DND-41 (cell line): ENCODE results near the gene FRS2.

Experiments
- ATAC-seq: fragments of 200-7000 bp; cut with Tn5 transposase; 3 replicates; pipeline ENCODE4 v1.9.1; 2021; ENCODE audit warnings: low read depth; ENCODE audit not compliant: insufficient read depth
- DNase-seq: peaks from one replicate; pipeline ENCODE4 v3.0.0-alpha.2; 2020
- H2AFZ ChIP-seq: 2 replicates; pipeline ENCODE4 v1.6.0; 2012; ENCODE audit warnings: low read depth, low read length
- H3K27ac ChIP-seq: 2 replicates; pipeline ENCODE4 v1.5.1; 2012; ENCODE audit warnings: low read length, inconsistent platforms
- H3K27me3 ChIP-seq: fragments of 200-600 bp; sonication (generic); 2 replicates; pipeline ENCODE4 v1.6.0; 2012; ENCODE audit warnings: low read length, mild to moderate bottlenecking, inconsistent platforms; ENCODE audit not compliant: insufficient read depth, poor library complexity
- H3K36me3 ChIP-seq: 2 replicates; pipeline ENCODE4 v1.5.1; 2012; ENCODE audit warnings: low read length, inconsistent platforms; ENCODE audit not compliant: insufficient read depth
- H3K4me1 ChIP-seq: 2 replicates; pipeline ENCODE4 v1.5.1; 2012; ENCODE audit warnings: mild to moderate bottlenecking, low read length; ENCODE audit not compliant: insufficient read depth
- H3K4me2 ChIP-seq: 2 replicates; pipeline ENCODE4 v1.6.0; 2012; ENCODE audit warnings: mild to moderate bottlenecking, moderate library complexity, low read length, inconsistent platforms; ENCODE audit not compliant: insufficient read depth
- H3K4me3 ChIP-seq, 2 experiments: fragments of 200-600 bp in 1 of 2; shearing (Covaris generic) in 1 of 2; 2 replicates each; pipeline ENCODE4 v1.5.1; 2012 to 2016; ENCODE audit warnings: inconsistent platforms in 2 of 2, low read length in 2 of 2, mild to moderate bottlenecking in 2 of 2, low read depth in 1 of 2, moderate library complexity in 1 of 2
- H3K79me2 ChIP-seq: 2 replicates; pipeline ENCODE4 v1.6.0; 2012; ENCODE audit warnings: low read length, inconsistent platforms; ENCODE audit not compliant: insufficient read depth
- H3K9ac ChIP-seq: 2 replicates; pipeline ENCODE4 v1.6.0; 2012; ENCODE audit warnings: low read depth, mild to moderate bottlenecking, inconsistent platforms, low read length, moderate library complexity
- H3K9me3 ChIP-seq: 2 replicates; pipeline ENCODE4 v1.5.1; 2012; ENCODE audit warnings: low read length, moderate library complexity, mild to moderate bottlenecking, inconsistent platforms; ENCODE audit not compliant: insufficient read depth, severe bottlenecking
- H4K20me1 ChIP-seq: 2 replicates; pipeline ENCODE4 v1.6.0; 2012; ENCODE audit warnings: low read length; ENCODE audit not compliant: insufficient read depth
- CTCF ChIP-seq: IDR thresholded peaks from 2 replicates; pipeline ENCODE4 v1.5.1; 2012; ENCODE audit warnings: borderline replicate concordance, low read length, moderate library complexity, mild to moderate bottlenecking; ENCODE audit not compliant: poor library complexity, severe bottlenecking; ENCODE audit errors: extremely low read depth
- EZH2 ChIP-seq: IDR thresholded peaks from 3 replicates; pipeline ENCODE4 v1.6.1; 2012; ENCODE audit warnings: borderline replicate concordance, low read depth, mild to moderate bottlenecking, moderate library complexity, low read length, inconsistent platforms; ENCODE audit not compliant: severe bottlenecking

Gene FRS2

GRCh38 chr12:69425417-69425816 is 44.8 kb upstream of the FRS2 start:
- no peaks in the 10 kb centered on the region for H3K79me2 ChIP-seq
- H4K20me1 ChIP-seq: no peaks in the 10 kb centered on the region
- no peak overlapping the region for H3K27ac ChIP-seq
- no peaks in the 10 kb centered on the region for H3K9me3 ChIP-seq
- peaks cover 10% of the 10 kb centered on the region for H3K4me1 ChIP-seq
- H3K36me3 ChIP-seq: 0 out of 2 replicates have a peak, but pooled peaks cover 6% of the 10 kb centered on the region
- no peak for TF ChIP-seq EZH2
- TF ChIP-seq CTCF: no peak
- no peak overlapping the region for H3K9ac ChIP-seq
- no peak overlapping the region for H3K4me2 ChIP-seq
- DNase-seq: peak; percentile 69
- ATAC-seq: peak; percentile 96
- H3K4me3 ChIP-seq: no peak overlapping the region
- no peak overlapping the region for H2AFZ ChIP-seq
- no peaks in the 10 kb centered on the region for H3K27me3 ChIP-seq

DNA sequence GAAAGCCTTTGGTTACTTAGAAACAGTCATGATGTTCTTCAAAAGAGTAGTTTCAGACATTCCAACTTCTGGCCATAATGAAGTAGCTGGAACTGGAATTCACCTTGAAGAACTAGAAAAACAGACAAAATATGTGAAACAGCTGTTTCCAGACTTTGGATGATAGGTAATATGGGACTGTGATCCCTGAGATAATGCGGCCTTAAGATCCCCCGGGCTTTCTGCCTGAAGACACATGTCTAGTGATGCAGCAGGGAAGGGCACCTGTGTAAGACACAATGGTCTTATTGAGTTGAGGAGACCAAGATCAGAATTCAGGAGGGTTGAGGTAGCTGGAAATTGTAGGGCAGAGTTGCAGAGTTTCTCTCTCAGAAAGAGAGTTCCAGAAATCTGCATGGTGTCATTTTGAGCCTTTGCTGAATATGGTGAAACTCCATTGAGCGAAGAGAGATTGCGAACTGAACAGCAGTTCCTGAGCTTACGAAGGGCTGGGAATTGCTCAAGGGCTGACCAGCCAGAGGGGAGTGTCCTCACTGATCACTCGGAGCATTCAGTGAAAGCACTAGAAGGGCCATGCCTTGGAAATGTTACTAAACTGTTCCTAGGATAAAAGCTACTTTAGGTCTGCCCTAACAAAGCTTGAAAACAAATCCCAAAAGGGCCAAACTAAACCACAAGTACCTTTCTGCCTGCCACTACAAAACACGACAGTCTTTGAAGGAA is 41.7 kb upstream of the FRS2 start:
- Histone ChIP-seq H3K27me3 (no peaks in the 10 kb centered on the region), H4K20me1 (no peaks in the 10 kb centered on the region), H3K27ac (no peak overlapping the region), H3K79me2 (no peaks in the 10 kb centered on the region), H3K4me1 (peaks cover 10% of the 10 kb centered on the region), H3K4me2 (no peak overlapping the region), H3K9me3 (no peaks in the 10 kb centered on the region), H2AFZ (no peak overlapping the region), H3K36me3 (0 out of 2 replicates have a peak, but pooled peaks cover 6% of the 10 kb centered on the region), H3K4me3 (no peak overlapping the region), H3K9ac (no peak overlapping the region)
- DNase-seq (no peak), ATAC-seq (no peak)
- no peak for TF ChIP-seq CTCF
- no peak for TF ChIP-seq EZH2

- Histone ChIP-seq H3K9me3 (no peaks in the 10 kb centered on the region), H3K27ac (no peak overlapping the region), H3K4me1 (no peaks in the 10 kb centered on the region), H3K4me3 (no peak overlapping the region), H3K4me2 (no peak overlapping the region), H4K20me1 (no peaks in the 10 kb centered on the region), H2AFZ (no peak overlapping the region), H3K27me3 (no peaks in the 10 kb centered on the region), H3K9ac (no peak overlapping the region), H3K36me3 (no peaks in the 10 kb centered on the region), H3K79me2 (no peaks in the 10 kb centered on the region)
- DNase-seq (no peak), ATAC-seq (no peak)
- no peak for TF ChIP-seq CTCF
- no peak for TF ChIP-seq EZH2
These were observed 39.1 kb upstream of the FRS2 start for GRCh38 chr12:69430942-69431590.
